Measurements from ENCODE around the gene KRT4.

The KRT4 gene

DNA sequence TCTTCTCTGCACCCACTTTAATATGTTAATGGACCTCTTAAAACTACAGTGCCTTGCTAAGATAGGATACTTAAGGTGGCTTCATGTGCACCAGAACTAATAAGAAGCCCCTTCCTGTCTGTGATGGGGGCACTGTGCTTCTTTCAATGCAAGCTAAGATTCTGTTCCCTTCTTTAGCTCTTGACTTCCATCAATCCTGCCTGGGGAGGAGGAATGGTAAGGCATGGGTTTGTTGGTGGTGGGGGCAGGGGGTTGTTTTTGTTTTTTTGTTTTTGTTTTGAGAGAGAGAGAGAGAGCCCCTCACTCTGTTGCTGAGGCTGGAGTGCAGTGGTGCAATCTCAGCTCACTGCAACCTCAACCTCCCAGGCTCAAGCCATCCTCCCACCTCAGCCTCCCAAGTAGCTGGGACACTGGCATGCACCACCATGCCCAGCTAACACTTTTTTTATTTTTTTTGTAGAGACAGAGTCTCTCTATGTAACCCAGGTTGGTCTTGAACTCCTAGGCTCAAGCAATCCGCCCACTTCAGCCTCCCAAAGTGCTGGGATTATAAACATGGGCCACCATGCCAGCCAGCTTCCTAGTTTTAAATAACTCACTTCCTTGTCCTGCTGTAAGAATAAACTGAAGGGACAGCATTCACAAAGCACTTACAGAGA is 13.5 kb downstream of the KRT4 start:
- Histone ChIP-seq H3K9me2 (replicated peaks; ENCODE audit: control insufficient read depth, low read length) (no peaks in the 10 kb centered on the region), H3K79me2 (ENCODE audit: control insufficient read depth, low read length) (no peaks in the 10 kb centered on the region), H3K4me2 (ENCODE audit: low read length) (no peak overlapping the region), H3K36me3 (ENCODE audit: control insufficient read depth, low read length) (no peaks in the 10 kb centered on the region), H3K4me3 (ENCODE audit: low read length) (no peak overlapping the region), H3F3A (ENCODE audit: control insufficient read depth, insufficient read depth) (no peaks in the 10 kb centered on the region), H4K20me1 (ENCODE audit: control insufficient read depth, insufficient read depth, low read depth, low read length) (no peaks in the 10 kb centered on the region), H3K27ac (ENCODE audit: low read depth, low read length) (no peak overlapping the region), H3K27me3 (ENCODE audit: control insufficient read depth, low read length) (no peaks in the 10 kb centered on the region; the same call in 1 of the 2 replicates), H3K4me1 (ENCODE audit: control insufficient read depth, low read length) (no peaks in the 10 kb centered on the region), H3K9me3 (ENCODE audit: control insufficient read depth, insufficient read depth, low read length) (no peaks in the 10 kb centered on the region)
- no peak for TF ChIP-seq EZH2phosphoT487 (IDR thresholded peaks at IDR 0.05; ENCODE audit: borderline replicate concordance, low read length)
- TF ChIP-seq, protein P1, sequence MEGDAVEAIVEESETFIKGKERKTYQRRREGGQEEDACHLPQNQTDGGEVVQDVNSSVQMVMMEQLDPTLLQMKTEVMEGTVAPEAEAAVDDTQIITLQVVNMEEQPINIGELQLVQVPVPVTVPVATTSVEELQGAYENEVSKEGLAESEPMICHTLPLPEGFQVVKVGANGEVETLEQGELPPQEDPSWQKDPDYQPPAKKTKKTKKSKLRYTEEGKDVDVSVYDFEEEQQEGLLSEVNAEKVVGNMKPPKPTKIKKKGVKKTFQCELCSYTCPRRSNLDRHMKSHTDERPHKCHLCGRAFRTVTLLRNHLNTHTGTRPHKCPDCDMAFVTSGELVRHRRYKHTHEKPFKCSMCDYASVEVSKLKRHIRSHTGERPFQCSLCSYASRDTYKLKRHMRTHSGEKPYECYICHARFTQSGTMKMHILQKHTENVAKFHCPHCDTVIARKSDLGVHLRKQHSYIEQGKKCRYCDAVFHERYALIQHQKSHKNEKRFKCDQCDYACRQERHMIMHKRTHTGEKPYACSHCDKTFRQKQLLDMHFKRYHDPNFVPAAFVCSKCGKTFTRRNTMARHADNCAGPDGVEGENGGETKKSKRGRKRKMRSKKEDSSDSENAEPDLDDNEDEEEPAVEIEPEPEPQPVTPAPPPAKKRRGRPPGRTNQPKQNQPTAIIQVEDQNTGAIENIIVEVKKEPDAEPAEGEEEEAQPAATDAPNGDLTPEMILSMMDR (IDR thresholded peaks at IDR 0.05; ENCODE audit: low read depth, low read length, poor library complexity, severe bottlenecking): no peak

DNA sequence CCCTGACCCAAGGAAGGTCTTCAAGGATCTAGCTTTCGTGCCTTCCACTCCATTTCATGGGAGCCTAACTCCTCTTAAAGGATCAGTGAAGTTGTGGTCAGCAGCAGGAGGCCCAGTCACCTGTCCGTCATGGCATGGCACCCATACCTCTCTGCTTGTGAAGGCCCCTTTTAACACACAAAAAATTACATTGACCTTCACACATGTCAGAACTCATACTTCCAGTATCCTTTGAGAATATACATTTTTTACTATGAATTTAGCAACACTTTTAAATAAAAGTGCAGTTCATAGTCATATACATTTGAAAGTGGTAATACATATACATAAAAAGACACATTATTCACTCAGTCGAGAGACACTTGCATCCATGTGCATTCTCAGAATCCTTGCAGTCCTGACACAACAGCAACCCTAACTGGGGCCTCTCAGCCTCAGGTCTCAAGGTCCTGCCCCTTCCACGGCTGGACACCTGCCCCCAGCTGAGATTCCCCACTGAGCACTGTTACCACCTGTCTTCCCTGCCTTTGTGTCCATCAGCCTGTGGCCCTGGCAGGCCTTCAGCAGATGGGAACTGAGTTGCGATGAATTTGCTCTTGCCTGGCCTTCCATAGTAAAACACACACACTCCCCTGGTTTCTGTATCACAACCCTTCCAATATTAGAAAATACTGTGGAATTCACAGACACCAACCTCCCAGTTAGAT is 14.3 kb downstream of the KRT4 start:
- H3K27me3 ChIP-seq (ENCODE audit: control insufficient read depth, low read length): no peaks in the 10 kb centered on the region; the same call in 1 of the 2 replicates
- TF ChIP-seq, protein P1 (IDR thresholded peaks at IDR 0.05; ENCODE audit: low read depth, low read length, poor library complexity, severe bottlenecking): no peak
- TF ChIP-seq EZH2phosphoT487 (IDR thresholded peaks at IDR 0.05; ENCODE audit: borderline replicate concordance, low read length): no peak
- no peaks in the 10 kb centered on the region for H3K4me1 ChIP-seq (ENCODE audit: control insufficient read depth, low read length)
- H3K36me3 ChIP-seq (ENCODE audit: control insufficient read depth, low read length): no peaks in the 10 kb centered on the region
- H3K9me3 ChIP-seq (ENCODE audit: control insufficient read depth, insufficient read depth, low read length): no peaks in the 10 kb centered on the region
- H3K4me3 ChIP-seq (ENCODE audit: low read length): no peak overlapping the region
- no peaks in the 10 kb centered on the region for H3K79me2 ChIP-seq (ENCODE audit: control insufficient read depth, low read length)
- H3F3A ChIP-seq (ENCODE audit: control insufficient read depth, insufficient read depth): no peaks in the 10 kb centered on the region
- no peaks in the 10 kb centered on the region for H3K9me2 ChIP-seq (replicated peaks; ENCODE audit: control insufficient read depth, low read length)
- H4K20me1 ChIP-seq (ENCODE audit: control insufficient read depth, insufficient read depth, low read depth, low read length): no peaks in the 10 kb centered on the region
- H3K4me2 ChIP-seq (ENCODE audit: low read length): no peak overlapping the region
- no peak overlapping the region for H3K27ac ChIP-seq (ENCODE audit: low read depth, low read length)

DNA sequence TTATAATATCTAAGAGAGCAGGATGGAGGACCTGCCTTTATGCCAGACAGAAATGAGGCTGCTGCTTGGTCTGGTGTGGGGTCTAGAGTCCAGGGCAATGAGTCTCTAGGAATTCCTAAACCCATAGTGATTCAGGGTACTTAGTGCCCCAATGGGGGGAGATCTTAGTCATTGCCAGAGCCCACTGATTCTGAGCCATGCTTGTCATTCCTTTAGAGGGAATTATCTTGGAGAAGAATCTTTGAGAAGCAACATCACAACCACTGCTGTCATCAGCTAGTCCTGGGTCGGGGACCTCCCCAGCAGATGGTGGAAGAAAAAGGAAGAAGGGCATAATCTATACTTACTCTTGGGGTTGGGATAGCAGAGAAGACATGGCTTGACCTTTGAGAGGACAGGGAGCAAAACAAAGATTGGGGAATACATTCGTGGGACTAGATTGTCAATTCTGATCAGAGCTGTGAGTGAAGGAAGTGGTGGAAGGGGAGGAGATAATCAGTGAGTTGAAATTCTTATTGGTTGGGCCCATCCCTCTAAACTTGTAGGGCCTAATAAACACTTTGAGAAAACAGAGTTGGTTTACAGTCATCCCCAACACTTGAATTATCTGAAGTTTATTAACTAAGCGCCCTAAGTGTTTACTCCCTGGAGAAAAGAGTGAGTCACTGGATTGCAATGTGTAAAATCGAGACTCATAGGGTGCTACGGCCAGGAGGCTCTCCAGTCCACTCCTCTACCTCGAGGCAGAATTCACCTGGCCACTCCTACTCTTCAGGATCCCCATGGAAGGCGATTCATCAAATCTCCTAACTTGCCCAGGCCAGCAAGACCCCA is 15.0 kb downstream of the KRT4 start:
- TF ChIP-seq, protein P1 (IDR thresholded peaks at IDR 0.05; ENCODE audit: low read depth, low read length, poor library complexity, severe bottlenecking): no peak
- no peak for TF ChIP-seq EZH2phosphoT487 (IDR thresholded peaks at IDR 0.05; ENCODE audit: borderline replicate concordance, low read length)
- no peaks in the 10 kb centered on the region for H3K79me2 ChIP-seq (ENCODE audit: control insufficient read depth, low read length)
- no peaks in the 10 kb centered on the region for H3K36me3 ChIP-seq (ENCODE audit: control insufficient read depth, low read length)
- no peak overlapping the region for H3K4me2 ChIP-seq (ENCODE audit: low read length)
- H4K20me1 ChIP-seq (ENCODE audit: control insufficient read depth, insufficient read depth, low read depth, low read length): no peaks in the 10 kb centered on the region
- H3K27me3 ChIP-seq (ENCODE audit: control insufficient read depth, low read length): no peaks in the 10 kb centered on the region; the same call in 1 of the 2 replicates
- no peaks in the 10 kb centered on the region for H3K9me3 ChIP-seq (ENCODE audit: control insufficient read depth, insufficient read depth, low read length)
- no peaks in the 10 kb centered on the region for H3K4me1 ChIP-seq (ENCODE audit: control insufficient read depth, low read length)
- no peaks in the 10 kb centered on the region for H3K9me2 ChIP-seq (replicated peaks; ENCODE audit: control insufficient read depth, low read length)
- H3F3A ChIP-seq (ENCODE audit: control insufficient read depth, insufficient read depth): no peaks in the 10 kb centered on the region
- no peak overlapping the region for H3K4me3 ChIP-seq (ENCODE audit: low read length)
- no peak overlapping the region for H3K27ac ChIP-seq (ENCODE audit: low read depth, low read length)
